GM12892 (cell line): Measurements from ENCODE around the gene PRICKLE2.

ENCODE experiments used
- POLR2A ChIP-seq: IDR thresholded peaks from 2 replicates; pipeline ENCODE4 v1.6.1; 2011; ENCODE audit warnings: low read depth, low read length, control low read depth
- POLR2AphosphoS5 ChIP-seq: IDR thresholded peaks from 2 replicates; pipeline ENCODE4 v1.6.1; 2011; ENCODE audit warnings: low read depth, low read length, control low read depth

DNA sequence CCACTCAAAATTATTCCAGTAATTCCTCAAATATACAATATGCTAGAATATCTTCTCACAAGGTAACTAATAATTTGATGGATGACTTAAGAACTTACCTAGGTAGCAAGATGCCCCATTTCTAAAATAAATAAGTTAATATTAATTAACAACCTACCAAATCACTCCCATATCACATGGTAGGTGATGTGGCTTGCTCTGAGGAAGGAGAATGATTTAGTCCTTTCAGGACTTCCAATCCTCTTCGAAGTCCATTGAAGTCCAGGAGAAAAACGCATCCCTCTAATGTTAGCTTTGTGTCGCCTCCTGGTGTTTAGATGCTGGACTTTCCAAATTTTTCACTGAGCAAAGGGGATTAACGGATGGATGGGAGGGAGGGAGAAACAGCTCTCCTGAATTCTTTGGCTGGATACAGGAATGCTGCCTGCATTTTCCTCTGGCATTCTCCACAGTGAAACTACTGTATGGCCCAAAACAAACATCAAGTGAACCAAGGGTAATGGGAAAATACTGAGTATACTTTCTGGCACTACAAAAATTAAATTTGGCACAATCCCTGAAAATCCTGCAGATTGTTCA is 58.6 kb downstream of the PRICKLE2 start:
- TF ChIP-seq POLR2A, result no peak
- no peak for TF ChIP-seq POLR2AphosphoS5
